Vagina (tissue), 2 donors: ENCODE results near the gene ROR1. TPM values are rescaled to one million over a fixed set of nuclear protein-coding genes. Genes with fewer than 3 reads are reported as not detected.
A peak's percentile ranks its signal among the peaks of the same experiment; 100 is the strongest.

Source experiments
- DNase-seq, 2 donors: peaks; one replicate each; pipeline ENCODE4 v3.0.0-alpha.2; 2017; ENCODE audit errors: extremely low spot score in 2 of 2
- H3K27ac ChIP-seq: fragments of 200-600 bp; sonication (generic); one replicate; pipeline ENCODE4 v1.5.1; 2019
- H3K27me3 ChIP-seq: fragments of 200-600 bp; sonication (generic); one replicate; pipeline ENCODE4 v1.5.1; 2019
- H3K36me3 ChIP-seq, 2 donors: fragments of 200-600 bp; sonication (generic); one replicate each; pipeline ENCODE4 v1.5.1; 2017 to 2019
- H3K4me1 ChIP-seq: fragments of 200-600 bp; sonication (generic); one replicate; pipeline ENCODE4 v1.5.1; 2019
- H3K4me3 ChIP-seq, 2 donors: fragments of 200-600 bp; sonication (generic); 1 replicate in 1 of 2; 2 replicates in 1 of 2; pipeline ENCODE4 v1.5.1; 2016 to 2019
- H3K9me3 ChIP-seq: fragments of 200-600 bp; sonication (generic); one replicate; pipeline ENCODE4 v1.5.1; 2019
- POLR2A ChIP-seq, 2 donors: fragments of 450-650 bp; IDR thresholded peaks; one replicate each; pipeline ENCODE4 v1.6.1; 2017; ENCODE audit warnings: antibody characterized with exemption in 2 of 2, mild to moderate bottlenecking in 2 of 2, moderate library complexity in 2 of 2
- POLR2AphosphoS5 ChIP-seq, 2 donors: sonication (generic); formaldehyde crosslinking; IDR thresholded peaks; one replicate each; pipeline ENCODE4 v1.9.0; 2017; ENCODE audit warnings: antibody characterized with exemption in 2 of 2, mild to moderate bottlenecking in 2 of 2, low read depth in 1 of 2; ENCODE audit not compliant: insufficient read depth in 1 of 2
- intact Hi-C: fragments of 100-400 bp; cut with DNase I; formaldehyde crosslinking; loops from one replicate; pipeline ENCODE4 v1.15.1; 2023
- total RNA-seq: library from RNA; depleted of rRNA; stranded (reverse); fragments of >200 nt; gene quantifications from one replicate; pipeline ENCODE4 v1.2.3, GENCODE V29; 2016
- TF ChIP-seq, protein P1 (sequence below), 3 experiments: fragments of 450-650 bp in 2 of 3; fragments of 200-600 bp in 1 of 3; sonication (generic) in 1 of 3; IDR thresholded peaks; one replicate each; pipeline ENCODE4 v1.5.1; 2017 to 2019; ENCODE audit warnings: antibody characterized with exemption in 3 of 3, mild to moderate bottlenecking in 2 of 3, moderate library complexity in 2 of 3

Gene ROR1
- total RNA-seq, 1 donor from 2014 or later, result 11.0 TPM

DNA sequence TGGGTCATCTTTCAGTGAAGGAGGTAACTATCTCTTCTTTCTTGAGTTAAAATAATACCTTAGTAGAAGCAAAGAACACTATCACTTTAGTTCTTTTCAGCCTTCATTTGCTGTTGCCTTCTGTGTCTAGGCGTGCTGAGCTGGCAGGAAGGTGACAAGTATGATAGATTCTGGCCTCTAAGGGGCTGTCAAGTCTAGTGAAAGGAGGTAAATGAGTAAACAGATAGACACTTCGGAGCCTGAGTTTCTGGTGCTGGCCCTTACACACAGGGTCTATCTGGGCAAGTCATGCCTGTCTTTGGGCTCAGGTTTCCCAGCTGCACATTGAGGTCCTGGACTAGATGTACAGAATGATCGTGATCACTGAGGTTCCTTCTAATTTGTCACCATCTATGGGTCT is 89.3 kb downstream of the ROR1 start:
- H3K36me3 ChIP-seq, result no peaks in the 10 kb centered on the region
- H3K4me3 ChIP-seq, result no peak overlapping the region
- H3K27ac ChIP-seq, result no peak overlapping the region
- TF ChIP-seq, protein P1, sequence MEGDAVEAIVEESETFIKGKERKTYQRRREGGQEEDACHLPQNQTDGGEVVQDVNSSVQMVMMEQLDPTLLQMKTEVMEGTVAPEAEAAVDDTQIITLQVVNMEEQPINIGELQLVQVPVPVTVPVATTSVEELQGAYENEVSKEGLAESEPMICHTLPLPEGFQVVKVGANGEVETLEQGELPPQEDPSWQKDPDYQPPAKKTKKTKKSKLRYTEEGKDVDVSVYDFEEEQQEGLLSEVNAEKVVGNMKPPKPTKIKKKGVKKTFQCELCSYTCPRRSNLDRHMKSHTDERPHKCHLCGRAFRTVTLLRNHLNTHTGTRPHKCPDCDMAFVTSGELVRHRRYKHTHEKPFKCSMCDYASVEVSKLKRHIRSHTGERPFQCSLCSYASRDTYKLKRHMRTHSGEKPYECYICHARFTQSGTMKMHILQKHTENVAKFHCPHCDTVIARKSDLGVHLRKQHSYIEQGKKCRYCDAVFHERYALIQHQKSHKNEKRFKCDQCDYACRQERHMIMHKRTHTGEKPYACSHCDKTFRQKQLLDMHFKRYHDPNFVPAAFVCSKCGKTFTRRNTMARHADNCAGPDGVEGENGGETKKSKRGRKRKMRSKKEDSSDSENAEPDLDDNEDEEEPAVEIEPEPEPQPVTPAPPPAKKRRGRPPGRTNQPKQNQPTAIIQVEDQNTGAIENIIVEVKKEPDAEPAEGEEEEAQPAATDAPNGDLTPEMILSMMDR (IDR thresholded peaks at IDR 0.05), result no peak
- TF ChIP-seq POLR2AphosphoS5 (IDR thresholded peaks at IDR 0.05; ENCODE audit: insufficient read depth in 1 of 2, low read depth in 1 of 2), result no peak
- no peak for TF ChIP-seq POLR2A (IDR thresholded peaks at IDR 0.05)
- peaks cover 71% of the 10 kb centered on the region for H3K4me1 ChIP-seq
- H3K9me3 ChIP-seq, result no peaks in the 10 kb centered on the region
- no peak for DNase-seq
- H3K27me3 ChIP-seq, result no peaks in the 10 kb centered on the region
- intact Hi-C loops, result loop anchor here (5.0 kb wide), 1 partner anchor 274 kb away; no protein-coding TSS in a partner anchor

DNA sequence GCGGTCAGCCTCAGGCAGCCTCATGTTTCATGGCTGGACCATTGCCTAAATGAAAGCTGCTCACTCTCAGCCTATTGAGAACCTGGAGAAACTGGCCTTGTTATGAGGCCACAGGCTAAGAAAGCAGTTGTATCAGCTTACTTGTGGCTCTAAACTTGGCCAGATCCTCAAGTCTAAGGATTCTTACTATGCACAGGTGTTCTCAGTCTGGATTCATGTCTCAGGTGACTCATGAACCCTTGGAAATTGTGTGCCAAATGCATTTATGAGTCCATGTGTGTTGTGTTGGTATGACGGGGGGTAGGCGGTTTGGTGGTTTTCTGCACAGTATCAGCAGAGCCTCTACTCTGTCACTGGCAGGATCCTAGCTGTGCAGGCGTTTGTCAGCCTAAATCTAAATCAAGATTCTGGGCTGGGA is 90.4 kb downstream of the ROR1 start:
- no peak overlapping the region for H3K27ac ChIP-seq
- no peaks in the 10 kb centered on the region for H3K36me3 ChIP-seq
- intact Hi-C loops, result loop anchor here (5.0 kb wide), 1 partner anchor 273 kb away; no protein-coding TSS in a partner anchor
- TF ChIP-seq, protein P1 (IDR thresholded peaks at IDR 0.05), result no peak
- TF ChIP-seq POLR2AphosphoS5 (IDR thresholded peaks at IDR 0.05; ENCODE audit: insufficient read depth in 1 of 2, low read depth in 1 of 2) (no peak), POLR2A (IDR thresholded peaks at IDR 0.05) (no peak)
- H3K27me3 ChIP-seq, result no peaks in the 10 kb centered on the region
- no peaks in the 10 kb centered on the region for H3K9me3 ChIP-seq
- no peak overlapping the region for H3K4me3 ChIP-seq
- DNase-seq, result no peak
- H3K4me1 ChIP-seq, result peaks cover 82% of the 10 kb centered on the region

- Histone ChIP-seq H3K36me3 (no peaks in the 10 kb centered on the region), H3K9me3 (no peaks in the 10 kb centered on the region), H3K4me3 (no peak overlapping the region), H3K4me1 (peaks cover 77% of the 10 kb centered on the region), H3K27ac (no peak overlapping the region), H3K27me3 (no peaks in the 10 kb centered on the region)
- DNase-seq, result no peak
- no peak for TF ChIP-seq POLR2AphosphoS5 (IDR thresholded peaks at IDR 0.05; ENCODE audit: insufficient read depth in 1 of 2, low read depth in 1 of 2)
- no peak for TF ChIP-seq POLR2A (IDR thresholded peaks at IDR 0.05)
- TF ChIP-seq, protein P1 (IDR thresholded peaks at IDR 0.05), result no peak
- intact Hi-C loops, result no loop called here
These were observed 91.7 kb downstream of the ROR1 start for GRCh38 chr1:63865561-63865960.

DNA sequence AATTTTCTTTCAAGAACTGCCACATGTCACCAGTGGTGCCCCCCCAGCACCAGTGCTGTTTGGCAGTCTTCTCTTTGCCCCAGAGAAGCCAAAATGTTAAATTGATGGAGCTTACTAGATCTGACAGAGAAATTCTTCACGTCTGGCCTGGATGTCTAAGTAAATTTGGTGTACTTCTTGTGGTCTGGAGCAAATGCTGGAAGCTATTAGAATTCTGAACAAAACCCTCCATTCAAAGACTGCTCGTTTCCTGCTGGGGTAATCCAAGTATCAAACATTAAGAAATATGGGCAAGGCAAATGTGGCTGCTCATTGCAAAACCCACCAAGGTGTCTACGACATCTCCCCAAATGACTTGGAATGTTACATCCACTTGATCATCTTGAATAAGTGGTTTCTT is 92.3 kb downstream of the ROR1 start:
- no peaks in the 10 kb centered on the region for H3K9me3 ChIP-seq
- H3K27ac ChIP-seq, result no peak overlapping the region
- no peaks in the 10 kb centered on the region for H3K36me3 ChIP-seq
- no peak for TF ChIP-seq POLR2A (IDR thresholded peaks at IDR 0.05)
- TF ChIP-seq, protein P1 (IDR thresholded peaks at IDR 0.05), result no peak
- TF ChIP-seq POLR2AphosphoS5 (IDR thresholded peaks at IDR 0.05; ENCODE audit: insufficient read depth in 1 of 2, low read depth in 1 of 2), result no peak
- intact Hi-C loops, result no loop called here
- no peaks in the 10 kb centered on the region for H3K27me3 ChIP-seq
- no peak overlapping the region for H3K4me3 ChIP-seq
- H3K4me1 ChIP-seq, result peaks cover 72% of the 10 kb centered on the region
- no peak for DNase-seq

DNA sequence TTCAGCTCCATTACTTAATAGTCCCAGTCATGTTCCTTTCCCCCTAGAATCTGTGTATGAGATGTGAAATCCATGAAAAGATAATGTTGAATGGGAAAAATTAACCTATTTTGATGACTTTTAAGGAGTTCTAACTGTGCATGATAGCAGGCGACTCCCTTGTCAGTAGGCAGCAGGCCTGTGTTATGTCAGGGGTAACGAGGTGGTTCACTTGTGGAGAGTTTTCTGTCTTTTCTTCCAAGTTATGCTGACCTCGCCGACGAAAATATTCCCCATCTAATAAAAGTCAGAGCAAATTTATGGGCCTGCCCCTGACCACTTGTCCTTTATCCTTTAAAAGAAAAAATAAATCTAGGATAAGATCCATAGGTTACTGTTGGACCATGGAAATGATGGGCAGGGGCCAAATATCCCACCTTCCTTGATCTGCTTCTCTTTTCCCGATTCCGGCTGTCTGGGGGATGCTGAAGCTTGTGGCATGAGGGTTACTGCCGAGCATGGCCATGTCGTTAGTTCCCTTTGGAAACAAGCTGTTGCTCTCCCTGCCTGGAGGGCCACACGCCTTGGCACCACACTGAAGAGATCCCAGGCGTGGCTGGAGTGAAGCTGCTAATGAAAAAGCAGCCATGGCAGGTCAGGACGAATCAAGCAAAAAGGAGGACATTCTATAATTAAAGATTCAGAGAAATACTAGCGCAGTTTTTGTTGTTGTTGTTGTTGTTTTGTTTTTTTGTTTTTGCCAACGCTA is 93.8 kb downstream of the ROR1 start:
- TF ChIP-seq POLR2AphosphoS5 (IDR thresholded peaks at IDR 0.05; ENCODE audit: insufficient read depth in 1 of 2, low read depth in 1 of 2), result peak in 1 of 2 donors; percentile 0
- TF ChIP-seq, protein P1 (IDR thresholded peaks at IDR 0.05), result no peak
- peak overlapping the region in 1 of 2 donors; percentile 2 for H3K4me3 ChIP-seq
- intact Hi-C loops, result no loop called here
- H3K27me3 ChIP-seq, result no peaks in the 10 kb centered on the region
- H3K4me1 ChIP-seq, result peaks cover 60% of the 10 kb centered on the region
- H3K9me3 ChIP-seq, result no peaks in the 10 kb centered on the region
- no peak for DNase-seq
- H3K36me3 ChIP-seq, result no peaks in the 10 kb centered on the region
- H3K27ac ChIP-seq, result peak overlapping the region; percentile 36
